HG03097 (cell line): ENCODE measurements around the gene SMOC2.

ENCODE experiments used
- ATAC-seq: cut with Tn5 transposase; IDR thresholded peaks from one replicate; pipeline ENCODE4 v1.9.1; 2021; ENCODE audit not compliant: unreplicated experiment, low FRiP score

Gene SMOC2

DNA sequence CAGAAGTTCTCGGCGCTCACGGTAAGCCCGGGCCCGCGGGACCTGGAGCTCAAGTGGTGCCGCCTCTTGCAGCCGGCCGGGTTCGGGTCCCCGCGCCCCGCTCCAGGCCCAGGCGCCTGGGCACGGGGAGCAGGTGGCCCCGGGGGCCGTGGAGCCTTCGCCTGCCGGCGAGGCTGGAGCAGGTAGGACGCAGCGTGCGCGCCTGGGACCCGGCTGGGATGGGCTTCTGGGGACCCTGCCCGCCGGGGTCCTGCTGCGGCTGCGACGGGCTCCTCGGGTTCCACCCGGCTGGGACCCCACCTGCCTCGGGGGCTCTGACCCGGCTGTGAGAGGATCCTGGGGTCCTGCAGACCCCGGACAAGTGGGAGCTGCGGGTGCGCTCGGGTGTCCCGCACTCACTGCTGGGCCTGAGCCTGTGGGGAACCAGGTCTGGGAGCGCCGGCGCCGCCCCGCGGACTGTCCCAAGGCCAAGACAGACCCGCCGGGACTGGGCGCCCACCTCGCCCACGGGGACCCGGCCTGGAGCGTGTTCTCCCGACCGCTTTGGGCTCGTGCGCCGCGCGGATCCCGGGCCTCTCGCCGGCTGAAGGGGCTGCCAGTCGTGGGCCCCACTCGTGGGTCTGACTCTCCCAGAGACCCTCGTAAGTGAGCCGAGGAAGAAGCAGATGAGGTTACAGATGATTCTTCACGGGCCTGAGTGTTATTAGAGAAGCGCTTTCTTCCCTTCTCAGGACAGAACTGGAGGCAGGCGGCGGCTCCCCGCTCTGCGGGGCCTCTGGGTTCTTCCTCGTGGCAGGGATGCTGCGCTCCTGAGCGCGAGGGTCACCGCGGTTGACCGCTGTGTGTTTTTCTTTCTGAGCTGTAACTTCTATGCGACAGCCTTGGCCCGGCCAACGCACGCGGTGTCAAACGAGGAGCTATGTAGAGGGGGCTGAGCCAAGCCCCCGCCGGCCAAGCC, 729 bp downstream of the SMOC2 start:
- ATAC-seq: no peak

DNA sequence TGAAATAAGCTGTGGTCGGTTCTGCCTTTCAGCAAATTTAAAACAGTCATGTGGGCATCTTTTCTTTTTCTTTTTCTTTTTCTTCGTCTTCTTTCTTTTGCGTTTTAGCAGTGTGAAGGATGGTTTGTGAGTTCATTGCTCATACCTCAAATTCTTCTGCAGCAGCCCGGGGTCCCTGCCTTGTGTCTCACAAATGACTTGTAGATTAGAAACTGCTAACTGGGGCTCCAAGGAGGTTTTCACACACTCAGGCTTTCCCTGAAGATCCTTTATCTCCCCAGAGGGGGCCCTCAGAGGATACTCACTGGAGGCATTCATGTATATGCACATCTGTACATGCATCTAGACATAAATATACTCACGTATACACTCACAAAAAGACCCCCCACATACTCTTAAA, 1.7 kb downstream of the SMOC2 start:
- ATAC-seq: no peak

DNA sequence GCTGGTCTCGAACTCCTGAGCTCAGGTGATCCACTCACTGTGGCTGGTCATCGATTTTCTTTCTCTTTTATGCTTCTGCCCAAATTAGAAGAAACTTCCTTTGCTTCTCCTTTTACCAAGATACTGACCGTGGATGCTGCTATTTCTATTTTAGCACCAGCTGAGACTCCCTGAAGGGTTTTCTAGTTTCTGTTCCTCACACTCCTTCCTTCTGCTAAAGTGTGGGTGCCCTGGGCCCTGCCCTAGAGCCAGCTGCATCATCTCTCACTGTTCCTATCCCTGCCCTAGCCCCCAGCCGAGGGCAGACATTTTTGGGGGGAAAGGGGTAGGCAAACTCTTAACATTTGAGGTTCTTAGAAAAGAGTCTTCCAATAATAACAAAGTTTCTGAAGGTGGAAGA, 6.3 kb downstream of the SMOC2 start:
- no peak for ATAC-seq

DNA sequence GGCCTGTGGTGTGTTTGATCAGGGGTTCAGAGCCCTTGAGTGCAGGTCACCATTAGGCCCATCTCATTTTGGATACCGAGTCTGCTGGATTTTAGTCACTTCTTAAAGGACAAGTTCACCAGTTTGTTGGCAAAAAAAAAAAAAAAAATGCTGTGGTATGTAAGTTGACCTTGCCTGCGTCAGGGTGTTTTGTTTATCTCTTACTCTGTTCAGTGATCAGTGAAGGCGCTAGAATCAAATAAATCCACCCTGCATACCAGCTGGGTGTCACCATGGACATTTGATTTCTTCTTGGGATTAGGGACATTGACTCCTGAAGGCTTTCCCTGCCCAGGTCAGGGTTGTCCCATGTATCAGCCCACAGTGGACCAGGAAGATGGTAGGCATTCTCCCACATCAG, 6.7 kb downstream of the SMOC2 start:
- ATAC-seq: no peak

DNA sequence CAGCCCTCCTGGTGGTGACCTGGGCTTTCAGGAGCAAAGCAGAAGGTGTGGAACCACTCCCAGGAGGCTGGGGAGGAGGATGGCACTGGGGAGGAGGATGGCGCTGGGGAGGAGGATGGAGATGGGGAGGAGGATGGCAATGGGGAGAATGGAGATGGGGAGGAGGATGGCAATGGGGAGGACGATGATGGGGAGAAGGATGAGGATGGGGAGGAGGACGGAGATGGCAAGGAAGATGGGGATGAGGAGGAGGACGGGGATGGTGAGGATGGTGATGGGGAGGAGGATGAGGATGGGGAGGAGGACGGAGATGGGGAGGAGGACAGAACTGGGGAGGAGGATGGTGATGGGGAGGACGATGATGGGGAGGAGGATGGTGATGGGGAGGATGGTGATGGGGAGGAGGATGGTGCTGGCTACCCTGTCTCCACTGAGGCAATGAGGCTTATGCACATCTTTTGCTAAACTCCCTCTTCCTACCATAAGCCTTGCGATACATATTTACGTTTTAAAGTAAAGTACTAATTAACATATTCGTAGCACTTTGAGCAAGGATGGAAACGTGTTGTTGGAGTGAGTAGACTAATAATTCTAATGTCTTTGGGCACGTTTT, 7.4 kb downstream of the SMOC2 start:
- no peak for ATAC-seq

DNA sequence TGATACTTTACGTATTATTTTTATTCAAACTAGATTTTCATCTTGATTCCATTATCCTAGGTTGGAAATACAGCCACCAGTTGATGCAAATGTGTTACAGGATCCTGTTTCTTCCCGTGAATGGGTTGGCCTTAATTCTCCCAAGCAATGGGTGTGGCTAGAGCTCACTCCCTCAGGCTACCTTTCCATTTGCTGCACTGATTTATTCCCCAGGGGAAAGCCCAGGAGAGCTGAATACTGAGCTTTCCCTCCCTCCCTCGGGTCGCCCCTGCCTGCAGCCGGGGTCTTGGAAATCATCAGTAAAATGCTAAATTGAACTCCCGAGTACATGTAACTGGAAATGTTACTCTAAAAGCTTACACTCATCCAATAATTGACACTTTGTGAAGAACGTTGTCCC, 9.9 kb downstream of the SMOC2 start:
- no peak for ATAC-seq

DNA sequence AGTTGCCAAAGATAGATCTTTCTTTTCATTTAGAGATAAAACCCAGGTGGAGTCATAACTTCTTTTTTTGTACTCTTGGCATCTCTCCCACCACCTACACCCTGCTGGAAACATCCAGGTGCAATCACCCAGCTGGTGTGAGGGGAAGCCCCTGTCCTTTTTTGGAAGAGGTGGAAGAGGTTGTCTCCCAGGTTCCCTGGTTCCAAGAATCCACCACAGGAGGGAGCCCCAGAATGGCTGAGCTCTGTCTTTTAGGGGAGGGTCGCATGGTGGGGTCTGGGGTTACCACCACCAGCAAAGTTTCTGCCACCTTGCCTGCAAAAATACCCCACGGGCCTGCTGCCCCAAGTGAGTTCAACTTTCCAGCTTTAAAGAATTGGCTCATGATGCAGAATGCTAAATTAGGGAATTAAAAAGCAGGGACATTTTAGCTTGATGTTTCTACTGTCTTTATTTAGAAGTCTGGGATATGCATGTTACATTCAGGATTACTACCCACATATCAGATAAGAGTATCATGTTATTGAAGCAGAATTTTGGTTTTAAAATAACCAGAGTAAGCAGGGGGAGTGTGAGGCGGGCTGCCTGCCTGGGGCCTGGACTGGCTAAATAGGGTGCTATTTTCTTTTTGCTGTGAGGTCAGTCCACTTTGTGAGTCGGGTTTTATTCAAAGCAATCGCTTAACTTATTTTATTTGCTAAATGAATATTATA, 11.0 kb downstream of the SMOC2 start:
- no peak for ATAC-seq

DNA sequence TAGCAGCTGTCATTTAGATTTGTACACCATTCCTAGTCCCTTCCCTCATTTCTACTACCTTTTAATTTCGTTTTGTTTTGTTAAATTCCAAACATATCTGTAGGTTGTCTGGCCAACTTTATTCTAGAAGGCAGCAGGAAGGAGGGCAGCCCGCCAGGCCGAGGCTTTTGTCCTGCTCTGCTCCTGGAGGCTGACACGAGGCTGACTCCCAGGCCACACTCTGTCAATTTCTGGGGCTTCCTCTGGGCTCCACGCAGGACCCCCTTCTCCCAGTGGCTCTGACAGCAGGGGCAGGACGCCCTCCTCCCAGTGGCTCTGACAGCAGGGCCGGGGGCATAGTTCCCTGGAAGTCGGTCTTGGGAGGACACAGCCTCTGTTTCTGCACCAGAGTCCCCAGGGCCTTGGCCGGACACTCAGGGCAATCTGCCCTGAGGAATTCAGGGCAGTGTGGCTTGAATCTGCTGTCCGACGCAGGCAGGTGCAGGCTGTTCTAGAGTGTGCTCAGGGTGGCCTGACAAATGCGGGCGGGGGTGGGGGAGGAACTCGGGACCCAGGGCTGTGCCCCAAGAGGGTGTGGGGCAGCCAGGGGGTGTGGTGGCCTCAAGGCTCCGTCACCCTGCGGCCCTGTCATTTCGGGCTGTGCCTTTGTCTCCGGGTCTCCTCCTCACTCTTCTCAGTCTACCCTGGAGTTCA, 11.8 kb downstream of the SMOC2 start:
- no peak for ATAC-seq

DNA sequence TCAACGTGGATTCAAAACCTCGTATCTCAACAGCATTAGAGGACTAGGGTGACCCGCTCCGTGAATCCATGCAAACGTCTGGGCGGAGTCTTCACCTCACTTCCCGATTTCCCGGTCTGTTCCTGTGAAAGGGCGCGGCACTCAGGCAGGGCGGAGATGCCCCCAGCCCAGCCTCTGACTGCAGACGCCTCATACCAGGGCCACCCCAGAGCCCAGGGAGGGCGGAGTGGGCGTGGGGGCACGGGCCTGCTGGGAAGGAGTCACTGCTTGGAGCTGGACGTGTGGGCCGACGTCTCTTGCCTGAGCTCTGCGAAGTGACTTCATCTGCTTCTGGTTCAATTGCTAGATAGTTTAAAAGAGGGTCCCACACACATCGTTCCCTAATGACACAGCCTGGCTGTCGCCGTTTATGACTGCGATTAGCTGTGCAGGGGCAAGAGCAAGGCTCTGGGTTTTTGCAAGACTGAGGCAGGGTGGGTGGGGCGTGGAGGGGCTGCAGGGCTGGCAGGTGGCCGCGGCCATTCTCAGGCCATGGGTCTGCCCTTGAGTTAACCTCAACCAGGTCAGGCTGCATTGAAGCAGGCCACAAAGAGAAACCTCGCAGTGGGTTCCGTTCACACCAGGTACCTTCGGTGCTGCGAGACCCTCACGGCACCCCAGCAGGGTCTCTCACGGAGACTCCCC, 15.0 kb downstream of the SMOC2 start:
- no peak for ATAC-seq

DNA sequence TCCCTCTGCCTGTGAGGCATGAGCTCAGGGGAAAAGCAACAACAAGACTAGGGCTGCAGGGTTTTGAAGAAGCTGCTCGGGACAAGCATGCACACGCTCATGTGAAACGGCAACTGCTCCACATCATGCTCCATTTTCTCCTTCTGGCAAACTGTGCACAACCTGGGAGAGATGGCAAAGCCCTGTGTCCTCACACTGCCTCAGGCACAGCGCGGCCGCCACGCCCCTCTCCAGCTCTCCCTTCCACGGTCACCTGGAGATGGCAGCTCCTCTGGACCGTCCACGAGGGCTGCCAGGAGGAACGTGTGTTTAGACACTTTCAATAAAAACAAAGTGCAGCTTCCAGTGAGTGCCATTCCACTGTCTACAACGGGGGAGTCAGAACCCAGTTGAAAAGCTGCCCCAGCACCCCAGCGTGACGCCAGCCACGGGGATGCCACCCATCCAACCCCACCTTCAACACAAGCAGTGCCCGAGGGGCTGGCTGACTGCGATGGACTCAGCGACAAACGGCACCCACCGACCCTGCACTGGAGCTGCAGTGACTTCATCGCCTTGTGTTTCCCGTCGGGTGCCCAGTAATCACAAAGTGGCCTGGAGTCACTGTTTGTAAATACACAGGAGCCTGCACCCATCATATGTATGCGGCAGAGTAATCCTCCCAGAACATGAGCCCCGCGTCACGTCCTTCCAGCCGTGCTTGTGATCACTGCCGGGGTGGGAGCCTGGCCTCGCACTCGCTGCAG, 16.1 kb downstream of the SMOC2 start:
- no peak for ATAC-seq

DNA sequence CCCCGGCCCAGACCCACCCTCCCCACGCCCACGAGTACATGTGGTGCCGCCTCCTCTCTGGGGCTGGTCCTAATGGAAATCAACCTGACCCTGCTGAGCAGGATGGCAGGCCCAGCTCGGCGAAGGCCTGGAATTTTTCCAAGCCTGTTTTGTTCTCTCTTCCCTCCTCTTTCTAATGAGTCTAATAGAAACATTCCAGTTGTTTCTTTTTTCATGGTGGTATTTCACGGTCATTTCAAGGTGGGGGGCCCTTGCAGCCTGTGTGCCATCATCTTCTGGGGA, 16.6 kb downstream of the SMOC2 start:
- ATAC-seq: no peak

DNA sequence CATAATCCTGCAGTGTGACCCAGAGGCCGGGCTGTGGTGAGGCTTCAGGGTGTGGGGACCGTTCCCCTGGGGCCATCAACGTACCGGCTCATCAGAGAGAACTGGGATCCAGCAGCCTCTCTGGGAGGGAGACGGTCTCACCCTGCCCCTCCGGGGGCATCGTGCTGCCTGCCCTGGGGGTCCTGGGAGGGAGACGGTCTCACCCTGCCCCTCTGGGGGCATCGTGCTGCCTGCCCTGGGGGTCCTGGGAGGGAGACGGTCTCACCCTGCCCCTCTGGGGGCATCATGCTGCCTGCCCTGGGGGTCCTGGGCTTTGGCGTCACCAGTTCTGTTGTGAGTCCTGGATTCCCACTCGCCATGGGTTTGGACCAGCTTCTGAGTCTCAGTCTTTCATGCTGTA, 17.1 kb downstream of the SMOC2 start:
- no peak for ATAC-seq

DNA sequence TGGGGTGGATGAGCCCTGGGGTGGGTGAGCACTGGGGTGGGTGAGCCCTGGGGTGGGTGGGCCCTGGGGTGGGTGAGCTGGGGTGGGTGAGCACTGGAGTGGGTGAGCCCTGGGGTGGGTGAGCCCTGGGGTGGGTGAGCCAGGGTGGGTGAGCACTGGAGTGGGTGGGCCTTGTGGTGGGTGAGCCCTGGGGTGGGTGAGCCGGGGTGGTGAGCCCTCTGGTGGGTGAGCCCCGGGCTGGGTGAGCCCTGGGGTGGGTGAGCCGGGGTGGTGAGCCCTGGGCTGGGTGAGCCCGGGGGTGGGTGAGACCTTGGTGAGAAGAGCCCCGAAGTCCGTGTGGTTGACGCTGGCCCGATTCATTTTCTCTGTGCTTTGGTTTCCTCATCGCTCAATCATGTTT, 18.6 kb downstream of the SMOC2 start:
- ATAC-seq: no peak

DNA sequence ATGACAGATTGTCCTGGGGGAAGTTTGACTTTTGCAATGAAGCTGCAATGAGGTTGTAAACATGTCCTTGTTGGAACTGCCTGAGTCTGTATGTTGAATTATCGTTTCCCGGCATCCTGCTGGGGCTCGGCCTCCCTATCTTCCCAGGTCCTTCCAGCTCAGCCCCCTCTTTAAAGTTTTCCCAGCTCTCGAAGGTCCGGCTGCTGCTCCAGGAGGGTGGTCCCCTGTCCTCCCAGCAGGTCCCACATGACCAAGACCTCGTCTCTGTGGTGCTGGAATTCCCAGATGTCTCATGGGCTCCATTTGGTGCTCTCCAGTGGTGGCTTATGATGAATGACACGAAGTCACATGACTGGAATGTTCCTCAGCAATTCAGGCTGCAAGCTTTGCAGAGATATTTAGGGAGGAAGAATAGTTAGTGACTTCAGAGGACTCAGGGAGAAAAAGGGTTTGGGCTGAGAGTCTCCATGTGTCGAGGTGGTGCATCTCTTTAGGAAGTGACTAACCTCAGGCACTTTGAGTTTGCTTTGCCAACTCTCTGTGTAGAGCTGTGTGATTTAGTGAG, 21.4 kb downstream of the SMOC2 start:
- ATAC-seq: no peak

DNA sequence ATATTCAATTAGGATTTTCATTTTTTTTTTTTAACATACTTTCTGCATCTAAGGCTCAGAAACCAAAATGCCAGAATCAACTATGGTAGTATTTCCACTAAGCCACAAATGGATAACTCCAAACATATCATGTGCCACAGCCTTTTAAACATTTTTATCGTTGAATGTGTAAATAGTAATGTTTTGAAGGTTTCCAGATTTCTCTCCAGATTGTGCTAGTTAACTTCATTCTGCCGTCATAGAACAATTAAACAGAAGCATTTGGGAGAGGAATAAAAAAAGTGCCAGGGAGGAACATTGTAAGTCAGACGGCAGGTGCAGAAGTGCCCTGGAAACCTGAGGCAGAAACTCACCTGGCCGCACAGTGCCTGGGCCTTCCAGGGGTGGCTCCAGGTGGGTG, 23.6 kb downstream of the SMOC2 start:
- no peak for ATAC-seq

DNA sequence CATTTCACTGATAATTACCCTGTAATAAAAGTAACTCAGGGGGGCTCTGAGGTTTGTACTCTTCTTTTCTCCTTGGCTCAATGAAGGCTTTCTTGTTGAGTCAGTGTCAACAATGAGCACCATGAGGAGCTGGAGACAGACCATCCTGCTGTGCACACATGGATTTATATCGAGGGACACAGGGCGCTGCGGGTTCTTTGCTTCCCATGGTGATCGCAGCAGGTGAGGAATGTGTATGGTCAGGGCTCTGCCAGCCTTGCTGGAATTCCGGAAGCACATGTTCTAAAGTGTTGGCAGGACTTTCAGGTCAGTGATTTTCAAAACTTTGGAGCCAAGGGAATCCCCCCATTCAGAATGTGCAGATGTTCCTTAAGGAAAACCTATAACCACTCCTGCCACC, 27.1 kb downstream of the SMOC2 start:
- ATAC-seq: no peak

DNA sequence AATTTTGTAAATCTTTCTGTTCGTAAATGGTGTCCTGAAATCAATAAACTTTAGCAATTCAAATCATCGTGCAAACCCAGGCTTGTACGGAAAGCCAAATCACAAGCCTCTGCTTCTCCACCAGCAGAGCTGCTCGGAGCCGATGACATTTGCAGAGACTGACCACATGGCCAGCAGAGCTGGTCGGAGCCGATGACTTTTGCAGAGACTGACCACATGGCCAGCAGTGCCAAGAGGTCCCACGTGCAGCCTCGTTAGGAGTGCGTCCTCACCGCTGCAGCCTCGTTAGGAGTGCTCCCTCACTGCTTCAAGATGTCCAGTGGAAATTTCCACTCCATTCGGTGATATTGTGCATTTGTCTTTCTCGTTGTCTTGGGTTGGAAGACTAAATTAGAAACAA, 28.5 kb downstream of the SMOC2 start:
- ATAC-seq: no peak

DNA sequence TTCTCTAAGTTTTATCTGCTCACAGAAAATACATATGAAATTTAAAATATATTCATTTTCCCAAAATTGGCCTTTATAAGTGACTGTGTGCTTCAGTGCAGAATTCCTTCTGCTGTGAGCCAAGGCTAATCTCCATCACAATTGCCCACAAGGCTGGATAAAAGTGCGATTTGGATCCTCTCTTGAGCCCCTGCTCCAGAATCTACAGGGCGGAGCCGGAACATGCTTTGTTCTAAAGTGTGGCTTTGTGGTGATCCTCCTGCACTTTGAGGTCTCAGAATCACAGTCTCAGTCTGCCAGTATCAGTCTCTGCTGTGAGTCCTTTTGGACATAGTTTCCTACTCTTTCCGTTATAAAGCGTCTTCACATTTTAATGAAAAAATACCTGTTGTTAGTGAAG, 28.9 kb downstream of the SMOC2 start:
- ATAC-seq: no peak

DNA sequence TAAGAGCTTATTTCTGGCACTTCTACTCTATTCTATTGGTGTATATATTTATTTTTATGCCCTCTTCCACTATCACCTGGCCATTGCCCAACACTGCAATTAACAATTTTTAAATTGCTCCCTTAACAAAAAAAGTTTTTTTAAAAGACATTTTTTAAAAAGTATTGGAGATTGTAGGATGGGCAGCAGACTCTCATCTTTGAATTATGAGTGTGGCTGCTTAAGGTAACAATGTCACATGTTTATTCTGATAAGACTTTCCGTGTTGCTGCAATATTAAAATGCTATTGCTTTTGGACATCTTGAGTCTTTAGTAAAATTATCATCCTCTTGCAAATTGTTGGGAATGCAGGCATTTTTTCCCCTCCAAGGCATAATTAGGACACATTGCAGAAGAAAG, 31.4 kb downstream of the SMOC2 start:
- no peak for ATAC-seq

DNA sequence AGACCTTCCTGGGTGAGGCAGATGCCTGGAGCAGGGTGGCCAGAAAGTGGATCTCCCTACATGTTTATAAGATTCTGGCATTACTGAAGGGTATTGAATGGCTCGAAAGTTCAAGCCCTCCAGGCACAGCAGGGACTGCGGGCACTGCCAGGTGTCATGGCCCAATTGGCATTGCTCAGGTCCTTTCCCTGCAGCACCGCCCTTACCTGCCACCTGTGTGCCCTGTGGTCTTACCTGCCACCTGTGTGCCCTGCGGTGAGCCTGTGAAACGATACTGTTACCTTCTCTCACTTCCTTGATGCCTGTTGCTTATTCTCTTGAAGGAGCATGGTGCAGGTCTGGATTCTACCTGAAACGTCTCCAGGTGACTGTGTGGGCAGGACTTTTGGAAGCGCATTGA, 32.2 kb downstream of the SMOC2 start:
- no peak for ATAC-seq
